A549 treated with RU486 at 1 μM for 4 hours (cell line): ENCODE data around the gene RNF135. TPM values are rescaled to one million over a fixed set of nuclear protein-coding genes. Genes with fewer than 3 reads are reported as not detected.

Experiments
- total RNA-seq: library from RNA; stranded (reverse); fragments of 200-300 nt; extraction: Qiagen RNA extraction; gene quantifications from 5 replicates; pipeline ENCODE4 v1.2.3, GENCODE V29; 2022; ENCODE audit warnings: low read depth

RNF135 gene
- total RNA-seq = 23.2 to 27.5 TPM (median 24.4 TPM) in 5 replicates

GRCh38 chr17:30970831-30971567 lies at the start of gene RNF135:
TSS of gene RNF135 (plus strand) at chr17:30971039. CDS start at chr17:30971074, 35 bp downstream.

GRCh38 chr17:30921544-30922196 lies 49.2 kb upstream of the RNF135 start, which contains the start of gene ADAP2:
TSS of gene ADAP2 (plus strand) at chr17:30921945. CDS start at chr17:30922015, 70 bp downstream.

Other genes with a start within 250 kb of the RNF135 start
- 10.6 to 18.2 TPM (median 15.7 TPM) in 5 replicates for gene CRLF3, start 146.3 kb upstream of the RNF135 start, total RNA-seq
- 1.7 to 5.4 TPM (median 4.8 TPM) in 5 replicates for gene ATAD5, start 139.1 kb upstream of the RNF135 start, total RNA-seq
- gene TEFM, start 64.8 kb upstream of the RNF135 start, total RNA-seq = 18.0 to 29.8 TPM (median 20.1 TPM) in 5 replicates
- 2.0 to 3.8 TPM (median 2.8 TPM) in 5 replicates for gene ADAP2, start 49.1 kb upstream of the RNF135 start, total RNA-seq
- 9.7 to 20.9 TPM (median 20.5 TPM) in 5 replicates for gene NF1, start 123.9 kb downstream of the RNF135 start, total RNA-seq